PC-9 (cell line): ENCODE data around the gene IQCM. TPM values are rescaled to one million over a fixed set of nuclear protein-coding genes. Genes with fewer than 3 reads are reported as not detected.

Source experiments
- BruUV-seq: library from RNA; stranded (reverse); fragments of 400-500 nt; replicated peaks from 2 replicates; lab custom pipeline; 2021; lab: Mats Ljungman, UMichigan
- CTCF ChIA-PET: fragments of 300-600 bp; sonication (Branson Sonifier 250); formaldehyde crosslinking; loops from one replicate; lab custom pipeline; 2022; ENCODE audit warnings: antibody characterized with exemption; lab: Charles Lee
- POLR2A ChIA-PET: fragments of 300-600 bp; sonication (Branson Sonifier 250); formaldehyde crosslinking; loops from one replicate; lab custom pipeline; 2022; ENCODE audit warnings: antibody characterized with exemption; ENCODE audit not compliant: unreplicated experiment; lab: Charles Lee
- DNase-seq, 2 experiments: peaks; one replicate each; pipeline versions ENCODE4 v3.0.0 to v3.0.0-alpha.2; 2015 to 2022; ENCODE audit warnings: mixed read lengths in 1 of 2
- H2AFZ ChIP-seq: fragments of 200-600 bp; sonication (generic); 2 replicates; pipeline ENCODE4 v1.8.1; 2017; ENCODE audit warnings: antibody characterized with exemption
- H3F3A ChIP-seq: fragments of 200-600 bp; sonication (generic); 2 replicates; pipeline ENCODE4 v1.8.1; 2017; ENCODE audit warnings: antibody characterized with exemption, mild to moderate bottlenecking, low read depth; ENCODE audit not compliant: insufficient read depth
- H3K27ac ChIP-seq: fragments of 200-600 bp; sonication (generic); 2 replicates; pipeline ENCODE4 v1.6.1; 2016; ENCODE audit warnings: mixed run types
- H3K27me3 ChIP-seq: fragments of 200-600 bp; sonication (generic); 2 replicates; pipeline ENCODE4 v1.6.1; 2016; ENCODE audit warnings: low read depth, mixed run types; ENCODE audit not compliant: insufficient read depth
- H3K36me3 ChIP-seq: fragments of 200-600 bp; sonication (generic); 2 replicates; pipeline ENCODE4 v1.6.1; 2016; ENCODE audit warnings: low read depth, mixed run types
- H3K4me1 ChIP-seq: fragments of 200-600 bp; sonication (generic); replicated peaks from 2 replicates; pipeline ENCODE4 v1.6.1; 2016; ENCODE audit warnings: mixed run types; ENCODE audit not compliant: insufficient read depth
- H3K4me2 ChIP-seq: fragments of 200-600 bp; sonication (generic); 2 replicates; pipeline ENCODE4 v1.6.1; 2017; ENCODE audit warnings: mixed run types
- H3K4me3 ChIP-seq: fragments of 200-600 bp; sonication (generic); 2 replicates; pipeline ENCODE4 v1.6.1; 2016; ENCODE audit warnings: mixed run types
- H3K79me2 ChIP-seq: fragments of 200-600 bp; sonication (generic); 2 replicates; pipeline ENCODE4 v1.6.1; 2017; ENCODE audit warnings: low read depth, mixed run types
- H3K9me2 ChIP-seq: fragments of 200-600 bp; sonication (generic); 2 replicates; pipeline ENCODE4 v1.8.1; 2017; ENCODE audit warnings: mild to moderate bottlenecking; ENCODE audit not compliant: insufficient read depth
- H3K9me3 ChIP-seq: fragments of 200-600 bp; sonication (generic); 2 replicates; pipeline ENCODE4 v1.8.1; 2016; ENCODE audit warnings: low read depth; ENCODE audit not compliant: insufficient read depth
- H4K20me1 ChIP-seq: fragments of 200-600 bp; sonication (generic); 2 replicates; pipeline ENCODE4 v1.8.1; 2017; ENCODE audit not compliant: insufficient read depth
- EZH2 ChIP-seq: fragments of 200-600 bp; sonication (generic); IDR thresholded peaks from 2 replicates; pipeline ENCODE4 v1.8.0; 2017; ENCODE audit warnings: antibody characterized with exemption, low read depth
- intact Hi-C: fragments of 100-400 bp; cut with micrococcal nuclease; formaldehyde crosslinking; loops from one replicate; pipeline ENCODE4 v1.10.0; 2022; ENCODE audit not compliant: unreplicated experiment
- total RNA-seq: library from RNA; stranded (reverse); gene quantifications from 2 replicates; pipeline ENCODE4 v1.2.3, GENCODE V29; 2021
- TF ChIP-seq, protein P1 (sequence below): fragments of 200-600 bp; sonication (generic); conservative IDR thresholded peaks from 2 replicates; pipeline ENCODE4 v1.6.1; 2017; ENCODE audit warnings: mixed run types, antibody characterized with exemption, mild to moderate bottlenecking, moderate library complexity

IQCM gene
- total RNA-seq, 1 experiment from 2014 or later: not detected

DNA sequence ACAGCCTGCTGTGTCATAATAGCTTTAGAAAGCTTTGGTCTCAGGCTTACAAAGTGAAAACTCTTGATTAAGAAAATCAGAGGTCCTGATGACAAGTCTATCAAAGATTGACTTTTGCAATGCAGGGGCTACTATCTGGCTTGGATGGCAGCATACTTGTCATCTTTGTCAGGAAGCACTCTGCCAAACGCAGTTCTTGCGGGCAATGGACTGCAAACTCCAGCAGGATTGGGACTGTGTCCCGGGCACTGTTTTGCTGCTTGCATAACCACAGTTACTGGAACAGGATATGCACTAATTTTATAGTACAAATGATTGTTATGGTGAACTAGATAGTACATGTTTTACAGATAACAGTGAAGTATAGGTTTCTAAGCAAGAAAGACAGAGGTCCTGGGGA lies 185.6 kb downstream of the IQCM start:
- no peak overlapping the region for H3K4me2 ChIP-seq
- no peaks in the 10 kb centered on the region for H3K27me3 ChIP-seq
- no peaks in the 10 kb centered on the region for H3K9me3 ChIP-seq
- H2AFZ ChIP-seq: no peak overlapping the region
- intact Hi-C loops: loop anchor here (10.0 kb wide), 1 partner anchor 255 kb away; no protein-coding TSS in a partner anchor
- H3K27ac ChIP-seq: no peak overlapping the region
- no peaks in the 10 kb centered on the region for H3K36me3 ChIP-seq
- H3K4me1 ChIP-seq: no peaks in the 10 kb centered on the region
- H3K9me2 ChIP-seq: no peaks in the 10 kb centered on the region
- no TSS peak for BruUV-seq
- H3F3A ChIP-seq: no peaks in the 10 kb centered on the region
- H4K20me1 ChIP-seq: no peaks in the 10 kb centered on the region
- POLR2A ChIA-PET: no interaction called here
- CTCF ChIA-PET: no interaction called here
- no peaks in the 10 kb centered on the region for H3K79me2 ChIP-seq
- no peak overlapping the region for H3K4me3 ChIP-seq
- no peak for DNase-seq
- TF ChIP-seq, protein P1, sequence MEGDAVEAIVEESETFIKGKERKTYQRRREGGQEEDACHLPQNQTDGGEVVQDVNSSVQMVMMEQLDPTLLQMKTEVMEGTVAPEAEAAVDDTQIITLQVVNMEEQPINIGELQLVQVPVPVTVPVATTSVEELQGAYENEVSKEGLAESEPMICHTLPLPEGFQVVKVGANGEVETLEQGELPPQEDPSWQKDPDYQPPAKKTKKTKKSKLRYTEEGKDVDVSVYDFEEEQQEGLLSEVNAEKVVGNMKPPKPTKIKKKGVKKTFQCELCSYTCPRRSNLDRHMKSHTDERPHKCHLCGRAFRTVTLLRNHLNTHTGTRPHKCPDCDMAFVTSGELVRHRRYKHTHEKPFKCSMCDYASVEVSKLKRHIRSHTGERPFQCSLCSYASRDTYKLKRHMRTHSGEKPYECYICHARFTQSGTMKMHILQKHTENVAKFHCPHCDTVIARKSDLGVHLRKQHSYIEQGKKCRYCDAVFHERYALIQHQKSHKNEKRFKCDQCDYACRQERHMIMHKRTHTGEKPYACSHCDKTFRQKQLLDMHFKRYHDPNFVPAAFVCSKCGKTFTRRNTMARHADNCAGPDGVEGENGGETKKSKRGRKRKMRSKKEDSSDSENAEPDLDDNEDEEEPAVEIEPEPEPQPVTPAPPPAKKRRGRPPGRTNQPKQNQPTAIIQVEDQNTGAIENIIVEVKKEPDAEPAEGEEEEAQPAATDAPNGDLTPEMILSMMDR: no peak
- no peak for TF ChIP-seq EZH2

DNA sequence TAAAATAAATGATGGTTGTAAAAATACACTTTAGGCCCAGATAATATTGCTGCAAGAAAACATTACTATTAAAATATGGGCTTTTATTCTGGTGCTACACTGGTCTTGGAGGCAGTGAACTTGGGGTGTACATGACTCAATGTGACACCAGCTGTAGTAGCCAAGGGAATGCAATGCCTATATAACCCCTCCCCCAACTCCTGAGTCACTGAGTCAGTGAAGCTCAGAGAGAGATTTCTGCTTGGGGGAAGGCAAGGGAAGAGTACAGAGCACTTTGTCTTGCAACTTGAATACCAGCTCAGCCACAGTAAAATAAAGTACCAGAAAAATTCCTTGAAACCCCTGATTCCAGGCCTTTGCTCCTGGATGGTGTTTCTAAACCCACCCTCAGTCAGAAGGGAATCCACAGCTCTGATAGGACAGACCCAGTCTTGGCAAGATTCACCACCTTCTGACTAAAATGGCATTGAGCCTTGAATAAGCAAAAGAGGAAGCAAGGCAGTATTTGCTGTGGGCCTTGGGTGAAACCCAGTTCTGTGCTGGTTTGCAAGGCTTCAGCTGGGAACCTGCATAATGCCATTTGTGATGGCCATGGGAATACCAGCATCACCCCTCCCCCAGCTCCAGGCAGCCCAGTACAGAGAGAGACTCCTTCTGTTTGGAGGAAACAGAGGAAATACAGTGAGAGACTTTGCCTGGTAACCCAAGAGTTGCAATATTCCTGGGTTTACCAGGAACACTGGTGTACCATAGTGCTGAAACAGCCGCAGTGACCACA lies 209.9 kb downstream of the IQCM start:
- Histone ChIP-seq H3K27me3 (no peaks in the 10 kb centered on the region), H3K9me3 (no peaks in the 10 kb centered on the region), H3K4me2 (no peak overlapping the region), H3F3A (no peaks in the 10 kb centered on the region), H3K79me2 (no peaks in the 10 kb centered on the region), H3K36me3 (no peaks in the 10 kb centered on the region), H3K4me1 (no peaks in the 10 kb centered on the region), H3K27ac (no peak overlapping the region), H3K9me2 (no peaks in the 10 kb centered on the region), H2AFZ (no peak overlapping the region), H3K4me3 (no peak overlapping the region), H4K20me1 (no peaks in the 10 kb centered on the region)
- CTCF ChIA-PET: no interaction called here
- TF ChIP-seq, protein P1: no peak
- no peak for TF ChIP-seq EZH2
- DNase-seq: no peak
- intact Hi-C loops: no loop called here
- no TSS peak for BruUV-seq
- POLR2A ChIA-PET: no interaction called here

DNA sequence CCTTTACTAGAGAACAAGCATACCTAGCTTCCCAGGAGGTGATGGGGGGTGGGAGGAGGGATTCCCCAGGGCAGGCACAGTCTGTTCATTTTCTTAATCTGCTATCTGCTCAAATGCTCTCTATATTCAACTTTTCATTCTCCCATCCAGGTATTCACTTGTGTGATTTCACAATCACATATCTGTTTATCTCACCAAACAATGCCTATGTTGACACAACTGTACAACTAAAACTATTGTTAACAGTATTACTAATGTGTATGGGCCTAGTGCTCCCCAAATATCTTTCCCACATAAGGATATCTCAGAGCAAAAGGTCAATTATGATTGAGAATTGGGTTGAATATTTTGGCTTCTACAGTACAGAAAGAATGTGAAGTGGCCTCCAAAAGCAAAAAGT lies 210.8 kb downstream of the IQCM start:
- Histone ChIP-seq H3K27ac (no peak overlapping the region), H3K27me3 (no peaks in the 10 kb centered on the region), H3K79me2 (no peaks in the 10 kb centered on the region), H3K4me2 (no peak overlapping the region), H3K4me3 (no peak overlapping the region), H3K9me3 (no peaks in the 10 kb centered on the region), H3F3A (no peaks in the 10 kb centered on the region), H4K20me1 (no peaks in the 10 kb centered on the region), H3K4me1 (no peaks in the 10 kb centered on the region), H2AFZ (no peak overlapping the region), H3K9me2 (no peaks in the 10 kb centered on the region), H3K36me3 (no peaks in the 10 kb centered on the region)
- no TSS peak for BruUV-seq
- TF ChIP-seq, protein P1: no peak
- no peak for TF ChIP-seq EZH2
- ChIA-PET CTCF (no interaction called here), POLR2A (no interaction called here)
- intact Hi-C loops: no loop called here
- no peak for DNase-seq
